Hepatocyte (in vitro differentiated cells): ENCODE results near the gene ZBTB38. TPM values are rescaled to one million over a fixed set of nuclear protein-coding genes. Genes with fewer than 3 reads are reported as not detected.

Experiments
- DNase-seq: peaks from one replicate; pipeline ENCODE4 v3.0.0-alpha.2; 2016; ENCODE audit warnings: low spot score
- H2AFZ ChIP-seq: fragments of 200-600 bp; sonication (generic); 2 replicates; pipeline ENCODE4 v1.6.0; 2016; ENCODE audit warnings: antibody characterized with exemption, mild to moderate bottlenecking
- H3K27ac ChIP-seq: fragments of 200-600 bp; sonication (generic); 2 replicates; pipeline ENCODE4 v1.5.1; 2016; ENCODE audit warnings: mild to moderate bottlenecking
- H3K27me3 ChIP-seq: fragments of 200-600 bp; sonication (generic); 2 replicates; pipeline ENCODE4 v1.6.1; 2016
- H3K36me3 ChIP-seq: fragments of 200-600 bp; sonication (generic); replicated peaks from 2 replicates; pipeline ENCODE4 v1.5.1; 2016; ENCODE audit warnings: low read depth; ENCODE audit not compliant: insufficient read depth
- H3K4me1 ChIP-seq: fragments of 200-600 bp; sonication (generic); 2 replicates; pipeline ENCODE4 v1.5.1; 2016; ENCODE audit warnings: mild to moderate bottlenecking, moderate library complexity; ENCODE audit not compliant: insufficient read depth
- H3K4me2 ChIP-seq: fragments of 200-600 bp; sonication (generic); 2 replicates; pipeline ENCODE4 v1.6.0; 2016
- H3K4me3 ChIP-seq: fragments of 200-600 bp; sonication (generic); 2 replicates; pipeline ENCODE4 v1.5.1; 2016; ENCODE audit warnings: mild to moderate bottlenecking
- H3K79me2 ChIP-seq: fragments of 200-600 bp; sonication (generic); 2 replicates; pipeline ENCODE4 v1.6.0; 2017; ENCODE audit warnings: mild to moderate bottlenecking
- H3K9me2 ChIP-seq: fragments of 200-600 bp; sonication (generic); replicated peaks from 2 replicates; pipeline ENCODE4 v1.6.0; 2017; ENCODE audit warnings: mild to moderate bottlenecking; ENCODE audit not compliant: insufficient read depth
- H3K9me3 ChIP-seq: fragments of 200-600 bp; sonication (generic); 2 replicates; pipeline ENCODE4 v1.5.1; 2016; ENCODE audit warnings: low read depth, mild to moderate bottlenecking
- H4K20me1 ChIP-seq: fragments of 200-600 bp; sonication (generic); 2 replicates; pipeline ENCODE4 v1.6.0; 2016; ENCODE audit warnings: mild to moderate bottlenecking; ENCODE audit not compliant: insufficient read depth, poor library complexity, severe bottlenecking
- CTCF ChIP-seq: fragments of 200-600 bp; sonication (generic); IDR thresholded peaks from 2 replicates; pipeline ENCODE4 v1.5.1; 2016; ENCODE audit warnings: antibody characterized with exemption, mild to moderate bottlenecking; ENCODE audit not compliant: poor library complexity
- EZH2 ChIP-seq: fragments of 200-600 bp; sonication (generic); IDR thresholded peaks from 2 replicates; pipeline ENCODE4 v1.6.1; 2016; ENCODE audit warnings: antibody characterized with exemption, mild to moderate bottlenecking, borderline replicate concordance
- EZH2phosphoT487 ChIP-seq: fragments of 200-600 bp; sonication (generic); IDR thresholded peaks from one replicate; pipeline ENCODE4 v1.6.1; 2018; ENCODE audit warnings: antibody characterized with exemption, mild to moderate bottlenecking, low read depth, moderate library complexity; ENCODE audit not compliant: unreplicated experiment, severe bottlenecking
- WGBS: methylation state at CpG from one replicate; pipeline ENCODE4 v1.1.6; 2016; ENCODE audit warnings: low lambda C conversion rate; ENCODE audit errors: missing lambda C conversion rate; 5-methylcytosine and 5-hydroxymethylcytosine counted together
- polyA plus RNA-seq: library from polyadenylated mRNA; unstranded; fragments of >200 nt; fragmentation: Nextera tagmentation; extraction: Ambion mirVana; gene quantifications from 2 replicates; pipeline ENCODE4 v1.2.1, GENCODE V29; 2016
- total RNA-seq: library from RNA; depleted of rRNA; stranded (reverse); fragments of >200 nt; gene quantifications from 2 replicates; pipeline ENCODE4 v1.2.3, GENCODE V29; 2014

ZBTB38 gene
- total and polyA plus RNA-seq, 2 experiments from 2014 or later, result 31.6 to 122 TPM

GRCh38 chr3:141356046-141356445, 12.3 kb upstream of the ZBTB38 start:
- Histone ChIP-seq H3K9me3 (no peaks in the 10 kb centered on the region), H3K4me1 (no peaks in the 10 kb centered on the region), H3K9me2 (no peaks in the 10 kb centered on the region), H4K20me1 (no peaks in the 10 kb centered on the region), H2AFZ (no peak overlapping the region), H3K27ac (no peak overlapping the region), H3K4me2 (no peak overlapping the region), H3K4me3 (no peak overlapping the region), H3K27me3 (no peaks in the 10 kb centered on the region), H3K36me3 (no peaks in the 10 kb centered on the region), H3K79me2 (no peaks in the 10 kb centered on the region)
- WGBS, result 75% methylated on average over 4 of the region's 4 CpGs
- no peak for TF ChIP-seq CTCF
- no peak for DNase-seq

- H3K4me3 ChIP-seq, result no peak overlapping the region
- no peaks in the 10 kb centered on the region for H3K79me2 ChIP-seq
- no peaks in the 10 kb centered on the region for H3K9me3 ChIP-seq
- H3K27ac ChIP-seq, result peak overlapping the region; percentile 64
- H3K27me3 ChIP-seq, result no peaks in the 10 kb centered on the region
- 17% methylated on average over 6 of the region's 6 CpGs for WGBS
- no peaks in the 10 kb centered on the region for H3K36me3 ChIP-seq
- peak overlapping the region; percentile 6 for H2AFZ ChIP-seq
- no peaks in the 10 kb centered on the region for H3K9me2 ChIP-seq
- TF ChIP-seq CTCF, result peak; percentile 91
- TF ChIP-seq EZH2, result no peak
- no peak for TF ChIP-seq EZH2phosphoT487
- H3K4me1 ChIP-seq, result peaks cover 4% of the 10 kb centered on the region
- H4K20me1 ChIP-seq, result no peaks in the 10 kb centered on the region
- H3K4me2 ChIP-seq, result peak overlapping the region; percentile 3
- DNase-seq, result peak; percentile 84
Measured at GRCh38 chr3:141360888-141361598, 7.3 kb upstream of the ZBTB38 start.

- Histone ChIP-seq H3K79me2 (no peaks in the 10 kb centered on the region), H3K9me2 (no peaks in the 10 kb centered on the region), H2AFZ (no peak overlapping the region), H3K27ac (no peak overlapping the region), H3K9me3 (no peaks in the 10 kb centered on the region), H3K27me3 (no peaks in the 10 kb centered on the region), H3K36me3 (no peaks in the 10 kb centered on the region), H3K4me2 (no peak overlapping the region), H3K4me1 (peaks cover 20% of the 10 kb centered on the region), H3K4me3 (no peak overlapping the region), H4K20me1 (no peaks in the 10 kb centered on the region)
- TF ChIP-seq EZH2 (no peak), CTCF (no peak), EZH2phosphoT487 (no peak)
- no peak for DNase-seq
- WGBS, result 83% methylated on average over 1 of the region's 1 CpG
Measured at GRCh38 chr3:141362736-141363135, 5.6 kb upstream of the ZBTB38 start.
